NCI-H446 treated with DMSO at 0.1 percent for 48 hours (cell line): ENCODE data around the gene AGTRAP.

Experiments
- DNase-seq: peaks from one replicate; lab custom pipeline; 2025; lab: John Stamatoyannopoulos, UW

Gene AGTRAP, protein sequence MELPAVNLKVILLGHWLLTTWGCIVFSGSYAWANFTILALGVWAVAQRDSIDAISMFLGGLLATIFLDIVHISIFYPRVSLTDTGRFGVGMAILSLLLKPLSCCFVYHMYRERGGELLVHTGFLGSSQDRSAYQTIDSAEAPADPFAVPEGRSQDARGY

DNA sequence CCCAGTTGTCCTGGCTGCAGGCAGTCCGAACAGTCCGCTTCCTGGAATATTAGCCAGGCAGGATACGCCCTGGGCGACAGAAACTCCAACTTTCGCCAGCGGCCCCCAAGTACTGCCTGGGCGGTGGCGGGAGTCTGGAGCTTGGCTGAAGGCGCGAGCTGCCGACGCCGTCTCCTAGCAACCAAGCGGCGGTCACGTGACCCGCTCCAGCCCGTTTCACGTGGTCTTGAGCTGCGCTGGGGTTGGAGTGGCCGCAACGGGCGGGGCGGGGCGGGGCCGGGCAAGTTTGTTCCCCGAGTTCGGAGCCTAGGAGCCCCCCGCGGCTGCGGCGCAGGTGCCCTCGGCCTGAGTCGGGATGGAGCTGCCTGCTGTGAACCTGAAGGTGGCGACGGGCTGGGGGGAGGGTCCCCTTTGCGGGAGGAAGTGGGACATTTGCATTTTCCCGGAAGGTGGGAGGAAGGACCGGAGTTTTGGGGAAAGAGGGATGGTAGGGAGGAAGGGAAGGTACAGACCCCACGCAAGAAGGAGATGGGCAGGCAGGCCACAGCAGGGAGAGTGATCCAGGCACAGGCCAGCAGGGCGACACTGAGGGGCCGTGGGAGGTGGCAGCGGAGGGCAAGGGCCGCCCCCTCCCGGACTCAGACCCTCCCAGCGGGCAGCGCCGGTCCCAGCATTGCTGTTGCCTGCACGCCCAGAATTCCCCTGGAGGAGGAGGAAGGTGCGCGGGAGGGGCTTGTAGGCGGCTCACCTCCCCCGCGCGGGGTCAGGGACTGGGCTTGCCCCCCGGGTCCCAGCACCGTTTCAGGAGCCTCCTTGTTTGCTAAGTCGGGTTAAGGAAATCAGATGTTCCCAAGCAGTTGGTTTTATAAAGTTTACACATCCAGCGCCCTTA, at the start of gene AGTRAP:
Gene AGTRAP, plus strand, starts transcription at position 283 of the 892 bp plus-strand sequence. Its CDS starts 73 bp downstream, at position 356.
- peak; percentile 71 for DNase-seq

DNA sequence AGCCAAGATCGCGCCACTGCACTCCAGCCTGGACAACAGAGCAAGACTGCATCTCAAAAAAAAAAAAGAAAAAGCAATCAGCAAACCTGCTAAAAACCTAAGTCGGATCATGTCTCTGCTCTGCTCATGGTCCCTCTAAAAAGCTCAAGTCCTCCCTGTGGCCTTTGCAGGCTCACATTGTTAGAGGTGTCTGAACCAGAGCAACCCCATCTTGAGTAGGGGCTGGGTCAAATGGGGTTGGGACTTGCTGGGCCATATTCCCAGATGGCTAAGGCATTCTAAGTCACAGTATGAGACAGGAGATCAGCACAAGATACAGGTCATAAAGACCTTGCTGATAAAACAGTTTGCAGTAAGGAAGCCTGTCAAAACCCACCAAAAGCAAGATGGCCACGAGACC, 47.4 kb upstream of the AGTRAP start:
- DNase-seq: no peak

DNA sequence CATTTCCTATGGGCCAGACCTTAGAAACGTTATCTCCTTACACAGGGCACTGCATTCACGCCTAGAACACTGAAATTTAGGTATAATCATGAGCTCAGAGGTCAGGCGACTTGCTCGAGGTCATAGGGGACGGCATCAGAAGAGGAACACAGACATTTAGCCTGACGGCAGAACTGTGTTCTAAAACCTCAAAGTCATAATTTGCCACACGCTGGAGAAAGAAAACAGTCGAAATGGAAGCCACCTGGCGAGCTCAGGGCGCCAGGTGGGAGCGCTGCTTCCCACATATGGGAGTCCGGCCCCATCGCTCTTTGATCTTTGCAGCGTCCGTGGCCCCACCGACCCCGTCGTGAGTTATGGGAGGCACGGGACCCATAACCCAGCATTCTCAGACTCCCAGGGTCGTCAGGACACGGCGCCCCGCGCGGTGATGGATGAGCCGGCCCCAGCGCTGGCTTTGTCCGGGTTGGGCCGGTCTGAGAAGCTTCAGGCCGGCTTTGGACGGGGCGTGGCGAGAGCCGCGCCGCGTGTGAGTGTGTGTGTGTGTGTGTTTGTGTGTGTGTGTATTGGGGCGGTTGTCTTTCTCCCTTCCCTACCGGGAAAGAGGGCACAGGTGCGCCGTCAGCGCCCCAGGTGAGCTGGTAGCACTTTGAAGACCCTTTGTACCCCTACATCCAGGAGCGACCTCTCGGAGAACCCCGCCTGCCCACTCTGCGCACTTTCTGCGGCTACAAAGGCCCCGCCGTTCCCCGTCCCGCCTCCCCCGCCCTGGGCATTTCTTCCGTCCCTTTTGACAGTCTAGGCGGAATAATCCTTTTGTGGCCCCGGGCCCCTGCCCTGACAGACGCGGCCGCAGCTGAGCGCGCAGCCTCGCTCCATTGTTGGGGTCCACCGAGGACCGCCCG, 45.3 kb upstream of the AGTRAP start:
- no peak for DNase-seq

DNA sequence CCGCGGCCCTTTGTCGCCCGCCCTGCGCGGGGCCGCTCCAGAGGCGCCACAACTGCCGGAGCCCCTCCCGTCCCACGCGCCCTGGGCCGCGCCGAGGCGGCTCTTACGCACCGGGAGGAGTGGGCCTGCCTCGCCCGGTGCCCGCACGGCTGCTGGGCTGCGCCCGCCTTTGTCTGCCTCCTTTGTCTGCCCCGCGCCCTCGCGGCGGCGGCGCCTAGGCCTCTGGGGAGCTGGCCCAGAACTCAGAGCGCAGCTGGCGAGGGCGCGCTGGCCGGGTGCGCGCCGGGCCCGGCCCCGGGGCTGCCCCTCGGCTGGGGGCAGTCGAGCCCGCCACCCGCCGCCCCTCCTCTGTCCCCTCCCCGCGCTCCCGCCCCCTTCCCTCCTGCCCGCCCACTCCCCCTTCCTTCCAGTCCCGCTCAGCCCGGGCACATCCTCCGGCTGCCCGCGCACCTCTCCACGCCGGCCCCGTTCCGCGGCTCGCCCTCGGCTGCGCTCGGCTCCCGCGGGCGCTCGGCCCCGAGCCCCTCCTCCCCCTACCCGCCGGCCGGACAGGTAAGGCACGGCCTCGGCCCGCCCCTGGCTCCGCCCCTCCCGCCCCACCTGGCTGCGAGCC, 44.5 kb upstream of the AGTRAP start, which contains the start of gene DRAXIN:
Gene DRAXIN, plus strand, starts transcription at position 409 of the 613 bp plus-strand sequence. CDS start 14,549 bp downstream, outside the sequence.
- no peak for DNase-seq

DNA sequence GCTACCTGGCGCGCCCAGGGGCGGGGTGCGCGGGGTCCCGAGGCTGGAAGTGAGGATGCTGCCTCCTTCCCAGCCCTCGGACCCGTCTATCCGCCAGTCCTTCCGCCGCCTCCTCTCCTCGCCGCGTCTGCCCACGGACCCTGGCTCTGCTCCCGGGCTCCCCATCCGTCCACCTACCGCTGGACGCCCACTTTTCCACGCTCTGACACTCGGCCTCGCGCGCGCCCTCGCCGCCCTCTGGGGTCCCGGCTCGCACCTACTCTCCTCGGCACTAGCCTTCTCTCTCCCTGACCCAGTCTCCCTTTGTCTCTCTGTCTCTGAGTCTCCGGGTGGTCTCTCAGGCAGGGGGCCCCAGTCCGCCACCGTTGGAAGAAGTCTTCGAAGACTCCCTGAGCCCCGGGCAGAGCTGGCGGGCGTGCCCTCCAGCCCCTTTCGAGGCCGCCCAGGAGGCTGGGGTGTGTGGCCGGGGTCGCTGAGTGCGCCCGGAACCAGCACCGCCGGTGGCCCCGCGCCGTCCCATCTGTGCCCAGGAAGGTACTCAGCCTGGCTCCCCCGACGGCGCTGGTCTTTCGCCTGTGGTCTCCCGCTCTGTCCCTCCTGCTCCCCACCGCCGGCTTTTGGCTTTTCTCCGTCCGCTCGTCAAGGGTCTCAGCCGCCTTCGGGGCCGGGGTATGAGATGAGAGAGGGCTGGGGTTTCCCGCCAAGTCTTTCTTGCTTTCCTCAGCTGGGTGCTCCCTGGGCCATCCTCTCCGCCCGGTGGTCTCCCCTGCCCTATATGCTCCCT, 43.8 kb upstream of the AGTRAP start:
- no peak for DNase-seq

DNA sequence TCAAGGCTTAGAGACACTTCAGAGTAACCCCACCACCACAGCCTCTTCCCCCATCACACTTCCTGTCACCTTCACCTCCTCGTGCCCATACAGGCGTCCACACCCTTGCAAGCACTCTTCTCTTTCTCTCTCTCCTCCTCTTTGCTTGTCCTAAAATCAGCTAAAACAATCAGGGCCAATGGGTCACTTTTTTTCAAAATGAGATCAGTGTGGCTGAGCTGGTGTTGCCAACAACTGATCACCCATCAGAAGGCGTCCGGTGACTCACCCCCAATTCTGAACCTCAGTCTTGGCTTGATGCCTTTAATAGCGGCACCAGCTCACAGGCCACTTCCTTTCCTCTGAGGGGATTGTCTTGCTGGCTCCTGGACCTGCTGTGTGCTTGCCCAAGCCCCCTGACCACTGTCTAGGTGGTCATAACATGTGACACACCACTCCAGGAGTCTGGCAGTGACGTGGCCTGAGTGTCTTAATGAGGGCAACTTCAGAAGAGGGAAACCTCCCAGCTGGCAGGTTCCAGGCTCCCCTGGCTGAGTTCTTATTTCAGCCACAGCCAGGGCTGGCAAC, 42.8 kb upstream of the AGTRAP start:
- peak; percentile 23 for DNase-seq

DNA sequence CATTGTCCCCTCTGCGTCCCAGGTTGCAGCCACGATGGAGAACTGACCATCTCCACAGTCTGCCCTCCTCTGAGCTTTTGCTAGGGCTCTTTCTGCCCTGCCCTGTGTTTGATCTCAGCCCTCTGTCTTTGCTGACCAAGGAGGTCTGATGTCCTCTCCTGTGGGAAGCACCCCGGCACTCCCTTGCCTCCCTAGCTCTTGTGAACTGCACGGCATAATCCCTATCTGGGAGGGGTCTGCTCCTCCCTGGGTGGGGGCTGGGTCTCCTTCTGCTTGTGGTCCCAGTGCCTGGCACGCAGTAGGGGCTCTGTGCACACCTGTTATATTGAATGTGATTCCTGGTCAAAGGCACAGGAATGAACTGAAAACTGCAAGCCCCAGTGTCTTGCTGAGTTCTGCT, 42.0 kb upstream of the AGTRAP start:
- no peak for DNase-seq

DNA sequence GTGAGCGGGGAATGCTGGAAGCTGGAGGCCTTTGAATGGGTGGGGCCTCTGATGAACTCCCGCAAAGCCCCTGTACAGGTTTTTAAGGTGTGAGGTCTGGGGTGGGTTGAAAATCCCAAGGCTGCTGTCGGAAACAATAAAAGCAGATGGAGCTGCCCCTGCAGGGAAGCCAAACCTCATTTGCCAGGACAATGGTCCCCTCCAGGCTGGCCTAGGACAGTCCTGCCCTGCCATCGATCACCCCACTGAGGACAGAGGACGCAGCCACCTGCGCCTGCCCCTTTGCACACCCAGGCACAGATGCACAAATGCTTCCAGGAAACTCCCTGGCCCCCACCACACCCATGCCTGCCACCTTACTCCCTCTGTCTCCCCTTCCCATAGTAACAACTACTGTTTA, 40.1 kb upstream of the AGTRAP start:
- no peak for DNase-seq

DNA sequence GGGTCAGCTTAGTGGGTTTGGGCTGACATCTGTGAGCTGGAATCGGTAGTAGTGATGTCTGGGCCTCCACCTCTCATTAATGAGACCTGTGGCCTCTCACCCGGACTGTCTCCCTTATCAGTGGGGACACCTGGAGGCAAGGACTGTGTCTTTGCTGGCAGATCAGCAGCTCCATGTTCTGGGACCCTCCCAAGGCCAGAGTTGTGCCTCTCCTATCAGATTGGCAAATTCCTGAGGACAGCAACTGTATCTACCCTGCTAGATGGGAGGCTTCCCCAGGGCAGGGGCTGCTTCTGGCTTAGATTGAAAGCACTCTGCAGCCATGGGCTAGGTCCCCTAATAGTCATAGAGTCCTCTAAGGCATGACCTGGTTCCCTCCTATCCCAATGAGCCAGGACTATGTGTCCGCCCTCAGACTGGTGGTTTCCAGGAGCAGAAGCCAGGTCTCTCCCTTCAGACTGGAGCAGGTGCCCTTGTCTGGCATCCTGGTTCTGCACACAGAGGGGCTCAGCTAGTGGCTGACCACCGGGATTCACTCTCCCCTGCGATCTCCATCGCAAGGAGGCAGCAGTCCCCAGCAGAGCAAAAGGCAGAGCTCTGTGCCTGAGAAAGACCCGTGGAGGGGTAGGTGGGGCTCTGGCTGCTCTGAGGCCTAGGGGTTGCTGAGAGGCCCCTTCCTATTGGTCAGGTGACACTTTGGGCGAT, 38.6 kb upstream of the AGTRAP start:
- no peak for DNase-seq

DNA sequence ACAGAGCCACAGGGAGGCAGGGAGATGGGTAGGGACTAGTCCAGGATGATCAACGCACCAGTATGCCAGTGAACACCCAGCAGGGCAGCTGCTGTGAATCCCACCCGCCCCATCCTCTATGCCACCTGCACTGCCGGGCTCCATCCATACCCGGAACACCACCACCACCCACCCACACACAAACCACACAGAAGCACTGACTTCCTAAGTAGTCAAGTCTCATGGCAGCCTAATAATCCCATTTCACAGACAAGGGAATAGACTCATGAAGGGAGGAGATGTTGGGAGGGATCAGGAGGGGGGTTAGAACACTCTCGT, 38.1 kb upstream of the AGTRAP start:
- DNase-seq: no peak

DNA sequence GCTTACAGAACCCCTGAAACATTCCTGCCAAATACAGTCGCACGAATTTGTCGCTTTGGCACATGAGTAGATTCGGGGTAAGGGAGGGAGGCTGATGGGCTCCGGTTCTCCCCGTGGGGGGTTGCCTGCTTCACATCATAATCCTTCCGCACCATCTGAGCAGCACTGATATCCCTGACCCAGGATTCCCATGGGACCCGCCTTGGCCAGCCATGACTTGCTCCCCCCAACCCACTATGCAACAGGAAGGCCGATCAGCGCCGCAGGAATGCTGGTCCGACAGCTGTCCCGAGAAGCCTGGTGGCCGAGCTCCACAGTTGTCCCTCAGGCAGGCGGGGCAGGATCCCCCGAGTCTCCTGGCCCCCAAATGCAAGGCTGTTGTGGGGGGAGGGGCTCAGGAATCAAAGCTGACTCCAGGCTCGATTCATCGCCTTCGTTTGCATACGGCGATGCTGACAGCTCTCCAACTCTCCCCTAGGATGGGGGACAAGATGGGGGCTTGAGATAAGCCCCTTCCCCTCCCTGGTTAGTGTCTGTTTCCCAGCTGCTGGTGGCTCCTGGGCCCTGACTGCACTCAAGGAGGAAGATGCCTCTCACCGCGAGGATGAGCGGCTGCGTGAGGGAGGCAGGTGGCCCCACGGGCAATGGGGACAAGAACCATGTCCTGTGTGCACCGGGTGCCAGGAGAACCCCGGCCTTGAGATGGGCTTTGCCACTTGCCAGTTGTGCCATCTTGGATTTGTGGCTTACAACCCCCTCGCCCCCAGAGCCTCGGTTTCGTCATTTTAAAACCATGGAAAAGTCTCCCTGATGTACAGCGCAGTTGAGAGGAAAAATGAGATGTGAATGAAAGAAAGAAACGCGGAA, 35.1 kb upstream of the AGTRAP start:
- no peak for DNase-seq

DNA sequence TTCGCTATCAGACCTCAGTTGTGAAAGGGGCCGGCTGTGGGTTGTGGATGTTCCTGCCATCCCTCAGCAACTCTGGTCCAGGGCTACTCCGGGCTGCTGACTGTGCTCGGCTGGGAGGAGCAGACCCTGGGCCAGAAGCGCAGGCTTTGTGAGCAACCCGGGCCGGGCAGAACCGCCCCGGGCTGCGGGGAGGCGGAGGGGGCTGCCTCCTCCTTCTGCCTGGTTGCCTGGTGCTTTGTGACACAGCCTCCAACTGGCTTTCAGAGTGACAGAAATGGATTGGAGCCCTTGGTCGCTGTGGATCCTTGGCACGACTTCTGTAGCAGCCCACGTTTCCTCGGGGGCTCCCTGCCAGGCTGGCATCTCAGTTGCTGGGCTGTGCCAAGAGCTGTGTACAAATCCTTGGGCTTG, 34.4 kb upstream of the AGTRAP start:
- DNase-seq: peak; percentile 64

DNA sequence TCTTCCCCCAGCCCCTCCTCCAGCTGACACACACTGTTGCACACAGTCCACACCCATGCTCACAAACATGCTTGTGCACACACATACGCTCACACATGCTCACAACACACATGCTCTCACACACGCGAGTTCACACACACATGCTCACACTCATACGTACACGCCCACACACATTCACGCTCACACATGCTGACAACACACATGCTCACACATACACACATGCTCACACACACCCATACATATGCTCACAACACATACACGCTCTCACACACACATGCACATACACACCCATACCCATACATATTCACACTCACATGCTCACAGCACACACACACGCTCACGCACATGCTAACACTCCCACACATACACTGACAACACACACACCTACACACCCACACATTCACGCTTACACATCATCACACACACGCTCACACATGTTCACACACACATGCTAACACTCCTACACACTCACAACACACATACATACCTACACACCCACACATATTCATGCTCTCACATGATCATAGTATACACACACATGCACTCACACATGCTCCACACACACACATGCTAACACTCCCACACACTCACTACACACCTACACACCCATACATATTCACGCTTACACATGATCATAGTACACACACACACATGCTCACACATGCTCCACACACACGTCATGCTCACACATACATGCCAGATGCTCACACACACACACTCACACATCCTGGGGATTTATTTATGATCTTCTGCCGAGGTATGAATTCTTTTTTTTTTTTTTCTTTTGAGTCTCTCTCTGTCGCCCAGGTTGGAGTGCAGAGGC, 33.7 kb upstream of the AGTRAP start:
- DNase-seq: no peak

DNA sequence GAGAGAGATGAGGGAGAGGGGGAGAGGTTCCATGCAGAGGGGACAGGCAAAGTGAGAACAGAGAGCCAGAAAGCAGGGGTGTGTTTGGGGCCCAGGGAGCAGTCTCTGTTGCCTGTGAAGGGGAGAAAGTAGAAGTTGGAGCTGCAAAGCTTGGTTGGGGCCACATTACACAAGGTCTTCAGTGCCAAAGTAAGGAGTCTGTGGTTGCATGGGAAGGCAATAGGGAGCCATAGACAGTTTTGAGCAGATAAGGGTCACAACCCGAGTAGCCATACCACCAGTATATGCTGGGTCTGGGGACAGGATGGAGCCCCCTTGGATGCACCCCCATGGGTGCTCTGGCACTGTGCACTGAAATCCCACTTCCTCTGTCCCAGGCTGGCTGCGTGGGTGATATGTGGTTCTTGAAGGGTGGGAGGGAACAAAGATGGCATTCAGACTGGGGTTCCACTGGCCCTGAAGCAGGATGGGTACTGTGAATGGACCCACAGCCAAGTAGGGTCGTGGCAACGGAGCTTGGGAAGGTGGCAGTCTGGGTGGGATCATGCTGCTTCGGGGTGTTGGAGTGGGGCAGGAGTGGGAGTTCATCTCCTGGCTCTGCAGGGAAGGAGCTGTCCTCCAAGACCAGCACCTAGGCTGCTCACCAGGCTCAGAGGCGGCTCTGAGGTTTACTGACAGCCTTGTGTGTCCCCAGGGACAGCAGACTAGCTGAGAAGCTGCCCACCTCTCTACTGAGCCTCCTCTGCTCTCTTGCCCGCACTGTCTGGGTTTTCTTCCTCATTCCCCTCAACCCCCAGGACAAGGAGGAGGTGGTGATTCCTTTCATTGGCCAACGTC, 32.4 kb upstream of the AGTRAP start:
- no peak for DNase-seq

DNA sequence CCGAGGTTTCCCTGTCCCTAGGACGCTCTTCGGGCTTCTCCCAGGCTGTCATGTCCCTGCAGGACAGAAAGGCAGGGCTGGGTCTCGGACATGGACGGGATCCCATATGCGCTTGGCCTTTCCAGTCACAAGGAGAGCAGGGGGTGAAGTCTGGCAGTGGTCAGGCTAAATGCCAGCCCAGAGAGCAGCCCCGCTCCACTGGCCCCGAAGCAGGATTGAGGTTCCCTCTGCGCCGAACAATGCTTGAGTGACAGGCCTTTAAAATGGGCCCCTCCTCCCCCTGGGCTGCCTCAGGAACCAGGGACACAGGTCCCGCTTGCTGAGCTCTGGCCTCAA, 31.8 kb upstream of the AGTRAP start:
- DNase-seq: no peak

DNA sequence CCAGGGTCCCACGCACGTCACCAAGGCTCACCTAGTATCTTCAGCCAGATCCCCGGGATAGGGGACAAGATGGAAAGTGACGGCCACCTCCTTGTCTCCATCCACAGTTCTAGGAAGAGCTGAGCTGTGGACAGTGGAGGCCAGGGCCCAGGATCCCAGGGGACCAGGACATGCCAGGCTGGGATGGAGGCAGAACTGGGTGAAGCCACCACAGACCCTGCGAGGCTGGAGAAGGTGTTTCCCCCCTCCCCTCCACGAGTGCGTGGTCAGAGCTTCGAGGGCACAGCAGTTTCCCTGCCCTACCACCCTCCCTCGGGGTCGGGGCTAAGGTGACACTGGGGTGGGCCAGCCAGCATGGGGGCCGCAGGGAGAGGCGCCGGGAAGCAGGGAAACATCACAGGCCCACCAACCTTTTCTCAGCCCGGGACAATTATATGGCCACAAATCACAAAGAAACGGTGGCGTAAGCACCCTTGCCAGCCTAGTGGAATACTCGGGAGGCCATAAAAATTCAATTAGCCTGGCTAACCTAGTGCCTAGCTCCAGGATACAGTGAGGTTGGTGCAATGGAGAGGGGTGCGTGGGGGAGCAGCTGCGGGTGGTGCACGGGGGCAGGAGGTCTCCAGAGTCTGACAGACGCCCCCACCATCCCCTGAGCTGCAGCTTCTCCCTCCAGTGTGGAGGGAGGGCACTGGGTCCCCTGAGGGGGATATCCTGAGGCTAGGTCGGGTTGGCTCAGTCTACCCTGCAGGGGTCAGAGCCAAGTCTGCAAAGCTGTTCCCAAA, 31.1 kb upstream of the AGTRAP start:
- no peak for DNase-seq

DNA sequence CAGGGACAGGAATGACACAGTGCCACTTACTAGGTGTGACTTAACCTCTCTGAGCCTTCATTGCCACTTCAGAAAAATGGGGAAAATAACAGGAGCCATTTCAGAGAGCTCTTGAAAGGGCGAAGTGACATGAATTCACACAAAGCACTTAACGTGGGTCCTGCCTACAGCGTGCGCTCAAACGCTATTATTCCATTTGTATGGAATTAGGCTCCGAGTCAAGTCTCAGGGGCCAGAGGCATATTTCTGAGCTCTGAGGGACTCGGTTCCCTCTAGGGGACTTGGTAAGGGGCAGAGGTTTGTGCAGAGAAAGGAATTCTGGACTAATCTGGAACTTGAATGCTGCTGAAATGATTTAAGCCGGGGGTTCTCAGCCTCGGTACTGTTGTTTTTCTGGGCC, 30.3 kb upstream of the AGTRAP start:
- no peak for DNase-seq
